ENCODE results near the gene FSTL4. TPM values are rescaled to one million over a fixed set of nuclear protein-coding genes. Genes with fewer than 3 reads are reported as not detected.

The FSTL4 gene
- total and polyA plus RNA-seq, 4 donors, result 0.08 to 1.4 (median 0.31) TPM

DNA sequence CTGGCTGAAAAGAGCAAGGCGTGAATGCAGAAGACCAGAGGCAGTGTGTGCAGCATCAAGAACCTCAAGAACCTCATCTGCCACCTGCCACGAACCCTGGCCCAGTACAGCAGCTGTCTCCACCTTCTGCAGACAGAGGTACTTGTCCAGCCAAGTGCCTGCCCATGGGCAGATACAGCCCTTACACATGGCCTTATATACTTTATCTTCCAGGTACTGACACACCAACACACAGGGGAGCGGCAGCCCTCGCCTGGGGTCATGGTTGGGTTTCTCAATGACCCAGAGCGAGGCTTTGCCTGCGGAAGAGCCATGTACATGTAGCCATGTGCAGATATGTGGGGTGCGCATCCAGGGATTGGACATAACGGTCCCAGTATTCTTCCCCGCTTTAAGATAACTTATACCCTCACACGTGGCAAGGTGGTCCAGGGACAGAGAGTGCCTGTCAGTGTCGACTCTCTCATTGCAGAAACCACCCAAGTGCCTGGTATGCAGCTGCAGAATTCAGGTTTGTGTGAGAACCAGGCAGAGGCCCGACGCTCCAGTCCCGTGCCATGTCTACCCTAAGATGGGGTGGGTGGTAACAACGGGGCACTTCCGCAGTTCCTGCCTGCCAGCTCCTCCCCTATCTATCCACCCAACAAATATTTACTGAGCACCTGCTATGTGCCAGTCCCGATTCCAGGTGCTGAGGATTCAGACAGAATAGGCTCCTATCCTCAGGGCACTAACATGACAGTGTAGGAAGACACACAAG is 206.9 kb downstream of the FSTL4 start:
- H3K9ac ChIP-seq (ENCODE audit: insufficient read depth in 1 of 2, low read length in 2 of 2), result no peak overlapping the region
- H3K4me1 ChIP-seq (ENCODE audit: control insufficient read depth in 5 of 5, insufficient read depth in 5 of 5, low read length in 5 of 5), result no peaks in the 10 kb centered on the region
- no peaks in the 10 kb centered on the region for H3K36me3 ChIP-seq (ENCODE audit: control insufficient read depth in 4 of 4, insufficient read depth in 4 of 4, low read length in 4 of 4)
- TF ChIP-seq, protein P1, sequence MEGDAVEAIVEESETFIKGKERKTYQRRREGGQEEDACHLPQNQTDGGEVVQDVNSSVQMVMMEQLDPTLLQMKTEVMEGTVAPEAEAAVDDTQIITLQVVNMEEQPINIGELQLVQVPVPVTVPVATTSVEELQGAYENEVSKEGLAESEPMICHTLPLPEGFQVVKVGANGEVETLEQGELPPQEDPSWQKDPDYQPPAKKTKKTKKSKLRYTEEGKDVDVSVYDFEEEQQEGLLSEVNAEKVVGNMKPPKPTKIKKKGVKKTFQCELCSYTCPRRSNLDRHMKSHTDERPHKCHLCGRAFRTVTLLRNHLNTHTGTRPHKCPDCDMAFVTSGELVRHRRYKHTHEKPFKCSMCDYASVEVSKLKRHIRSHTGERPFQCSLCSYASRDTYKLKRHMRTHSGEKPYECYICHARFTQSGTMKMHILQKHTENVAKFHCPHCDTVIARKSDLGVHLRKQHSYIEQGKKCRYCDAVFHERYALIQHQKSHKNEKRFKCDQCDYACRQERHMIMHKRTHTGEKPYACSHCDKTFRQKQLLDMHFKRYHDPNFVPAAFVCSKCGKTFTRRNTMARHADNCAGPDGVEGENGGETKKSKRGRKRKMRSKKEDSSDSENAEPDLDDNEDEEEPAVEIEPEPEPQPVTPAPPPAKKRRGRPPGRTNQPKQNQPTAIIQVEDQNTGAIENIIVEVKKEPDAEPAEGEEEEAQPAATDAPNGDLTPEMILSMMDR (IDR thresholded peaks at IDR 0.05; ENCODE audit: control extremely low read depth, extremely low read depth), result no peak
- 94% methylated on average over 17 of the region's 17 CpGs for WGBS, 2 donors
- no peak overlapping the region for H3K27ac ChIP-seq (ENCODE audit: low read depth in 1 of 2, low read length in 1 of 2)
- DNase-seq (no peak), ATAC-seq (ENCODE audit: insufficient read depth, low FRiP score) (no peak)
- peaks cover 0 to 9% (median 0%) of the 10 kb centered on the region in 3 donors for H3K27me3 ChIP-seq (ENCODE audit: control insufficient read depth in 3 of 3, insufficient read depth in 3 of 3, low read length in 2 of 3)
- H3K4me3 ChIP-seq, result no peak overlapping the region
- no peaks in the 10 kb centered on the region for H3K9me3 ChIP-seq (ENCODE audit: control insufficient read depth in 4 of 4, insufficient read depth in 3 of 4, low read length in 3 of 4)

DNA sequence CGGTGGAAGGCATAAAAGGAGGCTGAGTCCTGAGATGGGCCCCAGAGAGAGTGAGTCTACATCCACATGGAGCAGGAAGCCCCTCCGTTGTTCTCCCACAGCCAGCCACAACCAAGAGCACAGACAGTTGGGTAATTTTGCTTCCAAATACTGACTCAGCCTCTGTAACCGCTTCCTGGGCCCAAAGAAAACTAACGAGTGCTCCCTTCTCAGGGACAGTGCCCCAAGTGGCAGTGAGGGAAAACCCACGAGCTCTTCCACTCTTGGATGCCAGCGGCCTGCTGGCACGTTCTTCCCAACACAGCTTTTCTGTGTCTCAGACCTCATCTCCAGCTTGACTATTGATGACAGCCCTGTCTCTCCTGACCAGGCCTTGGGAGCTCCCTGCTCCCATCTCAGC is 207.6 kb downstream of the FSTL4 start:
- Histone ChIP-seq H3K9me3 (ENCODE audit: control insufficient read depth in 4 of 4, insufficient read depth in 3 of 4, low read length in 3 of 4) (no peaks in the 10 kb centered on the region), H3K9ac (ENCODE audit: insufficient read depth in 1 of 2, low read length in 2 of 2) (no peak overlapping the region), H3K27me3 (ENCODE audit: control insufficient read depth in 3 of 3, insufficient read depth in 3 of 3, low read length in 2 of 3) (peaks cover 0 to 10% (median 0%) of the 10 kb centered on the region in 3 donors), H3K4me3 (no peak overlapping the region), H3K4me1 (ENCODE audit: control insufficient read depth in 5 of 5, insufficient read depth in 5 of 5, low read length in 5 of 5) (no peaks in the 10 kb centered on the region), H3K36me3 (ENCODE audit: control insufficient read depth in 4 of 4, insufficient read depth in 4 of 4, low read length in 4 of 4) (no peaks in the 10 kb centered on the region), H3K27ac (ENCODE audit: low read depth in 1 of 2, low read length in 1 of 2) (no peak overlapping the region)
- TF ChIP-seq, protein P1 (IDR thresholded peaks at IDR 0.05; ENCODE audit: control extremely low read depth, extremely low read depth), result no peak
- DNase-seq, result no peak
- WGBS, 2 donors, result 72 to 82% methylated on average over 7 of the region's 7 CpGs
- ATAC-seq (ENCODE audit: insufficient read depth, low FRiP score), result no peak

- Histone ChIP-seq H3K4me1 (ENCODE audit: control insufficient read depth in 5 of 5, insufficient read depth in 5 of 5, low read length in 5 of 5) (peaks cover 0 to 8% (median 5%) of the 10 kb centered on the region in 5 donors), H3K9ac (ENCODE audit: insufficient read depth in 1 of 2, low read length in 2 of 2) (no peak overlapping the region), H3K27me3 (ENCODE audit: control insufficient read depth in 3 of 3, insufficient read depth in 3 of 3, low read length in 2 of 3) (peaks cover 0 to 13% (median 0%) of the 10 kb centered on the region in 3 donors), H3K27ac (ENCODE audit: low read depth in 1 of 2, low read length in 1 of 2) (no peak overlapping the region), H3K9me3 (ENCODE audit: control insufficient read depth in 4 of 4, insufficient read depth in 3 of 4, low read length in 3 of 4) (peaks cover 0 to 2% (median 0%) of the 10 kb centered on the region in 4 donors), H3K36me3 (ENCODE audit: control insufficient read depth in 4 of 4, insufficient read depth in 4 of 4, low read length in 4 of 4) (no peaks in the 10 kb centered on the region), H3K4me3 (no peak overlapping the region)
- no peak for ATAC-seq (ENCODE audit: insufficient read depth, low FRiP score)
- TF ChIP-seq, protein P1 (IDR thresholded peaks at IDR 0.05; ENCODE audit: control extremely low read depth, extremely low read depth), result no peak
- WGBS, 2 donors, result 74 to 86% methylated on average over 5 of the region's 5 CpGs
- no peak for DNase-seq
Observed at GRCh38 chr5:133403741-133404364, 208.5 kb downstream of the FSTL4 start.
